ENCODE measurements around the gene CDK1.

The CDK1 gene

DNA sequence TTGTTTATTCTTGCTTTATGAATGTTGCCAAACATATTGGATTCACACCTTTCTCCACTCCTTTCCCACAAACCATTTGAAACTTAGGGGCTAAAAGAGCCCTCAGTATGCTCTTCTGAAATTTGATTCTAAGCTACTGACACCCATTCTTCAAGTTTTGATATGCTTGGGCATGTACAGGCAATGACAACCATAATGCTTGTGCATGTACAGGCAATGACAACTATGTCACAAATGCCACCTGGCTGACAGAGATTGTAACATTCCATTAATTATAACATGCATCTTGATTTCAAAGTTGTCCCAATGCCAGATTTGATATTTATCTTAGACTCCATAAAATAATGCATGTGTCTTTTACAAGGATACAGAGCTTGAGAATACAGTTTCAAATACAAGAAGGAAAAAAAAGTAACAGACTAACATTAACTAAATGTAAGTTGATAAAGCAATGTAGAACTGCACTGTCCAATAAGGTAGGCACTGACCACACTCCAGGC, 17.5 kb upstream of the CDK1 start:
- TF ChIP-seq, protein P1, sequence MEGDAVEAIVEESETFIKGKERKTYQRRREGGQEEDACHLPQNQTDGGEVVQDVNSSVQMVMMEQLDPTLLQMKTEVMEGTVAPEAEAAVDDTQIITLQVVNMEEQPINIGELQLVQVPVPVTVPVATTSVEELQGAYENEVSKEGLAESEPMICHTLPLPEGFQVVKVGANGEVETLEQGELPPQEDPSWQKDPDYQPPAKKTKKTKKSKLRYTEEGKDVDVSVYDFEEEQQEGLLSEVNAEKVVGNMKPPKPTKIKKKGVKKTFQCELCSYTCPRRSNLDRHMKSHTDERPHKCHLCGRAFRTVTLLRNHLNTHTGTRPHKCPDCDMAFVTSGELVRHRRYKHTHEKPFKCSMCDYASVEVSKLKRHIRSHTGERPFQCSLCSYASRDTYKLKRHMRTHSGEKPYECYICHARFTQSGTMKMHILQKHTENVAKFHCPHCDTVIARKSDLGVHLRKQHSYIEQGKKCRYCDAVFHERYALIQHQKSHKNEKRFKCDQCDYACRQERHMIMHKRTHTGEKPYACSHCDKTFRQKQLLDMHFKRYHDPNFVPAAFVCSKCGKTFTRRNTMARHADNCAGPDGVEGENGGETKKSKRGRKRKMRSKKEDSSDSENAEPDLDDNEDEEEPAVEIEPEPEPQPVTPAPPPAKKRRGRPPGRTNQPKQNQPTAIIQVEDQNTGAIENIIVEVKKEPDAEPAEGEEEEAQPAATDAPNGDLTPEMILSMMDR (IDR thresholded peaks at IDR 0.05; ENCODE audit: unreplicated experiment in 3 of 3): no peak
- H3K9me3 Mint-ChIP-seq: no peaks in the 10 kb centered on the region
- H3K4me1 Mint-ChIP-seq: peaks cover 4% of the 10 kb centered on the region
- H3K27me3 Mint-ChIP-seq (ENCODE audit: low read depth): no peaks in the 10 kb centered on the region
- H3K27ac Mint-ChIP-seq: no peak overlapping the region
- no peaks in the 10 kb centered on the region for H3K36me3 Mint-ChIP-seq (ENCODE audit: low read depth)
- no peak overlapping the region for H3K4me3 Mint-ChIP-seq

DNA sequence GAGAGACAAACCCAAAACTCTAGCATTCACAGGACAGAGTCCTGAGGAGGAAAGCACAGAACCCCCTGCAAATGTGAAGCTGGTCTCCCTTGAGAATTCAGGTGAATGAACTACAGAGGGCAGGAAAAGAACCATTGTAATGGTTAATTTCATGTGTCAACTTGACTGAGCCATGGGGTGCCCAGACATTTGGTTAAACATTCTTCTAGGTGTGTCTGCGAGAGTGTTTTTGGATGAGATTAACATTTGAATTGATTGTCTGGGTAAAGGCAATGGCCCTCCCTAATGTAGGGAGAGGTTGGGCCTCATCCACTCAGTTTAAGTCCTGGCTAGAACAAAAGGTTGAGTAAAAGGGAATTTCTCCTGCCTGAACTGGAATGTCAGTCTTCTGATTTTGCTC, 15.7 kb upstream of the CDK1 start:
- Mint-ChIP-seq H3K9me3 (no peaks in the 10 kb centered on the region), H3K27ac (no peak overlapping the region), H3K4me1 (peaks cover under 1% of the 10 kb centered on the region), H3K4me3 (no peak overlapping the region), H3K36me3 (ENCODE audit: low read depth) (no peaks in the 10 kb centered on the region), H3K27me3 (ENCODE audit: low read depth) (no peaks in the 10 kb centered on the region)
- TF ChIP-seq, protein P1 (IDR thresholded peaks at IDR 0.05; ENCODE audit: unreplicated experiment in 3 of 3): no peak

DNA sequence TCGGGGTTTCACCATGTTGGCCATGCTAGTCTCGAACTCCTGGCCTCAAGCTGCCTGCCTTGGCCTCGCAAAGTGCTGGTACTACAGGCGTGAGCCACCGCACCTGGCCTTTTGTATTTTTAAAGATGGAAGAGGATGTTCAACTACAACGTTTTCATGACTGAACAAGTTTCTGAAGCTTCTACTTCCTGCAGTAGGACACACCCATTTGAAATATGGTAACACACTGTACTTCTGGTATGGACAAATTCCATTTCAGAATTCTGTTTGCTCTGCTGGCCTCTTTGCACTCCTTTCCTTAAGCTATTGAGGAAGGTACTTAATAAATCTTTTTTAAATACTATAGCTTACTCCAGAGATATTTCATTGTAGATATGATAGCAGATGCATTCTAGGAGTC, 10.9 kb upstream of the CDK1 start:
- TF ChIP-seq, protein P1 (IDR thresholded peaks at IDR 0.05; ENCODE audit: unreplicated experiment in 3 of 3): no peak
- Mint-ChIP-seq H3K27ac (no peak overlapping the region), H3K9me3 (no peaks in the 10 kb centered on the region), H3K4me3 (no peak overlapping the region), H3K4me1 (no peaks in the 10 kb centered on the region), H3K27me3 (ENCODE audit: low read depth) (no peaks in the 10 kb centered on the region), H3K36me3 (ENCODE audit: low read depth) (no peaks in the 10 kb centered on the region)

DNA sequence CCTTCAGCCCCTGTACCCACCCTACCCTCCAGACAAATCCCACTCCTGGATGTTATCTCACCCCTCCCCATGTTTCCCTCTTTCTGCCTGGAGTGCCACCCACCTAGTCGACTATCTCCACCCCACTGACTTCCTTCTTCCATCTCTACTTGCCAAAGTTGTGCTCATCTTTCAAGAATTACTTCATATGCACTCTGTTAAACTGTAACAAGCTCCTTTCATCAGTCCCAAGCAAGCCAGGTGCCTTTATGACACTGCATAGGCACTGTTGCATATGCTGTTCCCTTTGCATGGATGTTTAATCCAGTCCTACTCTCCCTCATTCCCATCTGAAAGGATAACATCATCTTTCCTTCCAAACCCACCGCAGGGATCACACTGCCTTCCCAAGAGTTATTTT, 8.9 kb upstream of the CDK1 start:
- Mint-ChIP-seq H3K36me3 (ENCODE audit: low read depth) (no peaks in the 10 kb centered on the region), H3K27me3 (ENCODE audit: low read depth) (no peaks in the 10 kb centered on the region), H3K27ac (no peak overlapping the region), H3K4me3 (no peak overlapping the region), H3K4me1 (no peaks in the 10 kb centered on the region), H3K9me3 (no peaks in the 10 kb centered on the region)
- TF ChIP-seq, protein P1 (IDR thresholded peaks at IDR 0.05; ENCODE audit: unreplicated experiment in 3 of 3): no peak

DNA sequence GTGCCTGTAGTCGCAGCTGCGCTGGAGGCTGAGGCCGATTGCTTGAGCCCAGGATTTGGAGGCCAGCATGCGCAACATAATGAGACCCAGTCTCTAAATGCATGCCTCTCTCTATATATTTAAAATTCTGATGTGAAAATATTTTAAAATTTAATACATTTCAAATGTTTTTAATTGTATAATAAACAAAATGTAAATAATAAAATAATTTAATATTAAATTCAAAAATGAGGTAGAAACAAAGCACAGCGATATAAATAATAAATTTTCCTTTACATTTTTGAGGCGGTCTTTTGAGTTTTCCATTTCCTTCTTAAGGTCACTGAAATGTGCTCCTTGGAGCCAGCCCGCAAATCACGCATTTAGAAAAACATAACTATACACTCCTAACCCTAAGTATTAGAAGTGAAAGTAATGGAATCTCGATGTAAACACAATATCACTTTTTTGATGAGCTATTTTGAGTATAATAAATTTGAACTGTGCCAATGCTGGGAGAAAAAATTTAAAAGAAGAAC, 523 bp upstream of the CDK1 start:
- Mint-ChIP-seq H3K9me3 (no peaks in the 10 kb centered on the region), H3K4me3 (peak overlapping the region; percentile 97 to 100 (median 97)), H3K36me3 (ENCODE audit: low read depth) (peaks cover 10% of the 10 kb centered on the region), H3K27me3 (ENCODE audit: low read depth) (no peaks in the 10 kb centered on the region), H3K4me1 (peaks cover 34% of the 10 kb centered on the region), H3K27ac (peak overlapping the region; percentile 52 to 95 (median 93))
- TF ChIP-seq, protein P1 (IDR thresholded peaks at IDR 0.05; ENCODE audit: unreplicated experiment in 3 of 3): no peak

Data from nephron (organoid).